Choroid plexus epithelial cell (primary cell): ENCODE results near the gene EMC6.
A peak's percentile ranks its signal among the peaks of the same experiment; 100 is the strongest.

Source experiments
- DNase-seq: peaks from one replicate; pipeline ENCODE4 v3.0.0-alpha.2; 2010; ENCODE audit warnings: low read depth
- H3K4me3 ChIP-seq: 2 replicates; pipeline ENCODE4 v1.5.1; 2011; ENCODE audit warnings: low read depth, mild to moderate bottlenecking, control low read depth, low read length, moderate library complexity
- CTCF ChIP-seq: conservative IDR thresholded peaks from 2 replicates; pipeline ENCODE4 v1.5.1; 2011; ENCODE audit warnings: low read depth, mild to moderate bottlenecking, control low read depth, inconsistent platforms, low read length, moderate library complexity

Gene EMC6

GRCh38 chr17:3663102-3664011 lies 5.3 kb upstream of the EMC6 start:
- no peak for TF ChIP-seq CTCF
- H3K4me3 ChIP-seq = no peak overlapping the region
- no peak for DNase-seq

GRCh38 chr17:3665834-3666233 lies 2.8 kb upstream of the EMC6 start:
- no peak for TF ChIP-seq CTCF
- DNase-seq = no peak
- H3K4me3 ChIP-seq = no peak overlapping the region

GRCh38 chr17:3666516-3666915 lies 2.1 kb upstream of the EMC6 start:
- no peak for TF ChIP-seq CTCF
- H3K4me3 ChIP-seq = peak overlapping the region; percentile 28
- no peak for DNase-seq

GRCh38 chr17:3667366-3668278 lies 990 bp upstream of the EMC6 start:
- peak; percentile 94 for DNase-seq
- no peak for TF ChIP-seq CTCF
- peak overlapping the region; percentile 99 for H3K4me3 ChIP-seq

GRCh38 chr17:3669085-3669347 lies 404 bp downstream of the EMC6 start:
- no peak for DNase-seq
- TF ChIP-seq CTCF = no peak
- H3K4me3 ChIP-seq = peak overlapping the region; percentile 99

- no peak for DNase-seq
Observed at GRCh38 chr17:3669548-3669947, 936 bp downstream of the EMC6 start.

More at GRCh38 chr17:3669548-3669947, 936 bp downstream of the EMC6 start:
- no peak for TF ChIP-seq CTCF
- H3K4me3 ChIP-seq = peak overlapping the region; percentile 99
